ENCODE data around the gene LEP.

GRCh38 chr7:128233471-128233870 lies 7.6 kb upstream of the LEP start:
- TF ChIP-seq CTCF (conservative IDR thresholded peaks at IDR 0.05; ENCODE audit: low read length) (no peak), EZH2phosphoT487 (IDR thresholded peaks at IDR 0.05; ENCODE audit: borderline replicate concordance, low read depth, low read length) (no peak)

All from OCI-LY7 (cell line).